HepG2 (cell line): ENCODE results near the gene RAPGEF6. TPM values are rescaled to one million over a fixed set of nuclear protein-coding genes. Genes with fewer than 3 reads are reported as not detected.

Source experiments
- ATAC-seq: fragments of 200-7000 bp; cut with Tn5 transposase; 3 replicates; pipeline ENCODE4 v1.9.1; 2020; ENCODE audit warnings: mild to moderate bottlenecking, moderate library complexity
- BruUV-seq: library from RNA; stranded (reverse); fragments of 400-500 nt; replicated peaks from 2 replicates; lab custom pipeline; 2021; lab: Mats Ljungman, UMichigan
- CTCF ChIA-PET: fragments of 300-600 bp; formaldehyde crosslinking; extraction: SDS; loops from one replicate; lab custom pipeline; 2021; ENCODE audit warnings: low total read pairs, inconsistent platforms, low intra/inter-chr PET ratio; lab: Yijun Ruan, JAX
- POLR2A ChIA-PET: fragments of 350-600 bp; sonication (Branson Sonifier 250); formaldehyde crosslinking; loops from one replicate; lab custom pipeline; 2020; ENCODE audit warnings: antibody characterized with exemption, inconsistent platforms; lab: Yijun Ruan, JAX
- DNase-seq: peaks from one replicate; pipeline ENCODE4 v3.0.0-alpha.2; 2015; ENCODE audit warnings: low spot score
- FAIRE-seq: peaks from 3 replicates; lab custom pipeline; 2011; peaks lifted over from hg19 to GRCh38; lab: Jason Lieb, UNC
- H2AFZ ChIP-seq: one replicate; pipeline ENCODE4 v1.6.1; 2011; ENCODE audit warnings: low read length, inconsistent platforms
- H3K27ac ChIP-seq: fragments of 300-600 bp; 3 replicates; pipeline ENCODE4 v1.8.0; 2011; ENCODE audit warnings: mixed run types, mild to moderate bottlenecking, mixed read lengths, low read length, inconsistent platforms; ENCODE audit not compliant: insufficient read depth; ENCODE audit errors: extremely low read length
- H3K27me3 ChIP-seq, 2 experiments: fragments of 200-600 bp in 1 of 2; 2 replicates in 1 of 2; 3 replicates in 1 of 2; pipeline versions ENCODE4 v1.6.0 to v1.8.0; 2011; ENCODE audit warnings: low read length in 2 of 2, mild to moderate bottlenecking in 2 of 2, moderate library complexity in 2 of 2, inconsistent platforms in 1 of 2; ENCODE audit not compliant: insufficient read depth in 2 of 2, control insufficient read depth in 1 of 2
- H3K36me3 ChIP-seq, 2 experiments: fragments of 200-600 bp in 1 of 2; replicated peaks in 1 of 2; 2 replicates in 1 of 2; 3 replicates in 1 of 2; pipeline versions ENCODE4 v1.5.1 to v1.8.0; 2011; ENCODE audit warnings: low read length in 2 of 2, inconsistent platforms in 1 of 2; ENCODE audit not compliant: insufficient read depth in 2 of 2, control insufficient read depth in 1 of 2
- H3K4me1 ChIP-seq: 2 replicates; pipeline ENCODE4 v1.5.1; 2012; ENCODE audit warnings: low read length, inconsistent platforms; ENCODE audit not compliant: insufficient read depth
- H3K4me2 ChIP-seq: 2 replicates; pipeline ENCODE4 v1.6.0; 2011; ENCODE audit warnings: low read depth, low read length, inconsistent platforms
- H3K4me3 ChIP-seq, 3 experiments: fragments of 200-600 bp in 1 of 3; sonication (generic), shearing (Covaris generic) in 1 of 3; replicated peaks in 1 of 3; 2 replicates each; pipeline ENCODE4 v1.5.1; 2011 to 2016; ENCODE audit warnings: low read length in 3 of 3, inconsistent platforms in 2 of 3, low read depth in 2 of 3, mild to moderate bottlenecking in 2 of 3, control low read depth in 1 of 3, mixed read lengths in 1 of 3; ENCODE audit not compliant: insufficient read depth in 1 of 3
- H3K79me2 ChIP-seq: one replicate; pipeline ENCODE4 v1.6.1; 2011; ENCODE audit warnings: low read length, inconsistent platforms; ENCODE audit not compliant: insufficient read depth
- H3K9ac ChIP-seq: 2 replicates; pipeline ENCODE4 v1.6.0; 2011; ENCODE audit warnings: mild to moderate bottlenecking, low read depth, low read length, inconsistent platforms; ENCODE audit not compliant: insufficient read depth
- H3K9me3 ChIP-seq: 2 replicates; pipeline ENCODE4 v1.5.1; 2012; ENCODE audit warnings: mild to moderate bottlenecking, low read length
- H4K20me1 ChIP-seq: 2 replicates; pipeline ENCODE4 v1.6.0; 2011; ENCODE audit warnings: inconsistent platforms, mild to moderate bottlenecking, low read length, moderate library complexity; ENCODE audit not compliant: insufficient read depth
- HNRNPUL1 ChIP-seq: fragments of 200-400 bp; formaldehyde crosslinking; IDR thresholded peaks from 2 replicates; pipeline ENCODE4 v1.6.1; 2017; ENCODE audit warnings: low read depth, mild to moderate bottlenecking, low read length, moderate library complexity
- SAP130 ChIP-seq: IDR thresholded peaks from 2 replicates; pipeline ENCODE4 v1.6.1; 2016; ENCODE audit warnings: low read depth
- ZNF558 ChIP-seq: sonication (generic); formaldehyde crosslinking; IDR thresholded peaks from 2 replicates; pipeline ENCODE4 v1.9.0; 2022; ENCODE audit warnings: mild to moderate bottlenecking, missing genetic modification reagents, borderline replicate concordance
- ZNF564 ChIP-seq: sonication (generic); formaldehyde crosslinking; IDR thresholded peaks from 2 replicates; pipeline ENCODE4 v1.8.1; 2023; ENCODE audit warnings: mild to moderate bottlenecking, missing genetic modification reagents
- in situ Hi-C: cut with HindIII; loops from 2 replicates; pipeline ENCODE4 v1.10.0; 2017; ENCODE audit warnings: low pct_unique_long_range_greater_than_20kb; ENCODE audit not compliant: extremely low pct_ligation_motif_present
- intact Hi-C: fragments of 100-400 bp; cut with micrococcal nuclease; formaldehyde crosslinking; loops from one replicate; pipeline ENCODE4 v1.10.0; 2022; ENCODE audit not compliant: unreplicated experiment
- polyA plus RNA-seq, 8 experiments: library from polyadenylated mRNA; depleted of rRNA in 3 of 8; stranded (reverse) in 7 of 8; unstranded in 1 of 8; fragments of >200 nt; fragmentation: Illumina TruSeq in 4 of 8; extraction: Trizol in 4 of 8; gene quantifications; 2 replicates each; pipeline versions ENCODE4 v1.2.1 to v1.2.3, GENCODE V29; 2011 to 2016; ENCODE audit warnings: low read depth in 4 of 8, missing spikeins in 1 of 8, mixed read lengths in 1 of 8; ENCODE audit not compliant: insufficient read depth in 1 of 8
- total RNA-seq, 5 experiments: library from RNA; depleted of rRNA; stranded (reverse); fragments of >200 nt; fragmentation: Illumina TruSeq; extraction: Trizol; gene quantifications; 2 replicates each; pipeline ENCODE4 v1.2.3, GENCODE V29; 2016; ENCODE audit warnings: low read depth in 1 of 5
- TF ChIP-seq, protein P1 (sequence below): sonication (generic); formaldehyde crosslinking; IDR thresholded peaks from 2 replicates; pipeline ENCODE4 v1.4.0; 2020; ENCODE audit warnings: missing genetic modification reagents

The RAPGEF6 gene
- total and polyA plus RNA-seq, 2 of the 13 experiments (the other 11 are each of a cell fraction or from before 2014, with no cell fraction given): 7.7 to 24.6 TPM

DNA sequence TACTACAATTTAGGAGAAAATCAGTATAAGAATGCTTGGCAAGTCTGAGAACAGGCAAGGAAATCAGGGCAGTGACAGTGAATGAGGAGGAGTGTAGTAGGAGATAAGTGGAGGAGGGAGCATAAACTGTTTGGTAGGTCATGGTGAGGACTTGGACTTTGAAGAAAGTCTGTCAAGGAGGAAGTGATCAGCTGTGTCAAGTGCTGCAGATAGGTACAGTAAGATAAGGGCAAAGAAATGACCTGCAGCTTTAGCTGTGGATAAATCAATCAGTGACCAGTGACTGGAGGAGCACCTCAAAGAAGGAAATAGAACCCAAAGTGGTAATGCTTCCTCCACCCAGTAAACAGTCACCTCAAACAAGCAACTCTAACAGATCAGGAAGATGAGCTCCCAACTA lies 106.3 kb downstream of the RAPGEF6 start:
- no peak overlapping the region for H3K27ac ChIP-seq
- intact Hi-C loops: no loop called here
- no peak overlapping the region for H3K4me3 ChIP-seq
- no TSS peak for BruUV-seq
- POLR2A ChIA-PET: no interaction called here
- FAIRE-seq (no peak), DNase-seq (no peak), ATAC-seq (no peak; the same call in 2 of the 3 replicates)
- H4K20me1 ChIP-seq: 0 out of 2 replicates have a peak, but pooled peaks cover 5% of the 10 kb centered on the region
- H3K9me3 ChIP-seq: no peaks in the 10 kb centered on the region
- H3K79me2 ChIP-seq: no peaks in the 10 kb centered on the region
- H3K27me3 ChIP-seq: no peaks in the 10 kb centered on the region
- no peak overlapping the region for H3K9ac ChIP-seq
- no peak overlapping the region for H2AFZ ChIP-seq
- H3K36me3 ChIP-seq: peaks cover 0 to 5% of the 10 kb centered on the region in 2 experiments; a peak in 3 of 5 replicates
- TF ChIP-seq, protein P1, sequence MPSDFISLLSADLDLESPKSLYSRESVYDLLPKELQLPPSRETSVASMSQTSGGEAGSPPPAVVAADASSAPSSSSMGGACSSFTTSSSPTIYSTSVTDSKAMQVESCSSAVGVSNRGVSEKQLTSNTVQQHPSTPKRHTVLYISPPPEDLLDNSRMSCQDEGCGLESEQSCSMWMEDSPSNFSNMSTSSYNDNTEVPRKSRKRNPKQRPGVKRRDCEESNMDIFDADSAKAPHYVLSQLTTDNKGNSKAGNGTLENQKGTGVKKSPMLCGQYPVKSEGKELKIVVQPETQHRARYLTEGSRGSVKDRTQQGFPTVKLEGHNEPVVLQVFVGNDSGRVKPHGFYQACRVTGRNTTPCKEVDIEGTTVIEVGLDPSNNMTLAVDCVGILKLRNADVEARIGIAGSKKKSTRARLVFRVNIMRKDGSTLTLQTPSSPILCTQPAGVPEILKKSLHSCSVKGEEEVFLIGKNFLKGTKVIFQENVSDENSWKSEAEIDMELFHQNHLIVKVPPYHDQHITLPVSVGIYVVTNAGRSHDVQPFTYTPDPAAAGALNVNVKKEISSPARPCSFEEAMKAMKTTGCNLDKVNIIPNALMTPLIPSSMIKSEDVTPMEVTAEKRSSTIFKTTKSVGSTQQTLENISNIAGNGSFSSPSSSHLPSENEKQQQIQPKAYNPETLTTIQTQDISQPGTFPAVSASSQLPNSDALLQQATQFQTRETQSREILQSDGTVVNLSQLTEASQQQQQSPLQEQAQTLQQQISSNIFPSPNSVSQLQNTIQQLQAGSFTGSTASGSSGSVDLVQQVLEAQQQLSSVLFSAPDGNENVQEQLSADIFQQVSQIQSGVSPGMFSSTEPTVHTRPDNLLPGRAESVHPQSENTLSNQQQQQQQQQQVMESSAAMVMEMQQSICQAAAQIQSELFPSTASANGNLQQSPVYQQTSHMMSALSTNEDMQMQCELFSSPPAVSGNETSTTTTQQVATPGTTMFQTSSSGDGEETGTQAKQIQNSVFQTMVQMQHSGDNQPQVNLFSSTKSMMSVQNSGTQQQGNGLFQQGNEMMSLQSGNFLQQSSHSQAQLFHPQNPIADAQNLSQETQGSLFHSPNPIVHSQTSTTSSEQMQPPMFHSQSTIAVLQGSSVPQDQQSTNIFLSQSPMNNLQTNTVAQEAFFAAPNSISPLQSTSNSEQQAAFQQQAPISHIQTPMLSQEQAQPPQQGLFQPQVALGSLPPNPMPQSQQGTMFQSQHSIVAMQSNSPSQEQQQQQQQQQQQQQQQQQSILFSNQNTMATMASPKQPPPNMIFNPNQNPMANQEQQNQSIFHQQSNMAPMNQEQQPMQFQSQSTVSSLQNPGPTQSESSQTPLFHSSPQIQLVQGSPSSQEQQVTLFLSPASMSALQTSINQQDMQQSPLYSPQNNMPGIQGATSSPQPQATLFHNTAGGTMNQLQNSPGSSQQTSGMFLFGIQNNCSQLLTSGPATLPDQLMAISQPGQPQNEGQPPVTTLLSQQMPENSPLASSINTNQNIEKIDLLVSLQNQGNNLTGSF (CRISPR knock-in tag): no peak
- TF ChIP-seq ZNF558 (CRISPR knock-in tag): no peak
- no peak for TF ChIP-seq HNRNPUL1
- TF ChIP-seq SAP130: no peak
- TF ChIP-seq ZNF564 (CRISPR knock-in tag): no peak
- in situ Hi-C loops: no loop called here
- CTCF ChIA-PET: no interaction called here
- peaks cover 23% of the 10 kb centered on the region for H3K4me1 ChIP-seq
- no peak overlapping the region for H3K4me2 ChIP-seq
